Eye (tissue), 1 donor: ENCODE data around the gene SIGLECL1.

Experiments used
- DNase-seq: peaks from one replicate; pipeline ENCODE4 v3.0.0-alpha.2; 2015

The SIGLECL1 gene

DNA sequence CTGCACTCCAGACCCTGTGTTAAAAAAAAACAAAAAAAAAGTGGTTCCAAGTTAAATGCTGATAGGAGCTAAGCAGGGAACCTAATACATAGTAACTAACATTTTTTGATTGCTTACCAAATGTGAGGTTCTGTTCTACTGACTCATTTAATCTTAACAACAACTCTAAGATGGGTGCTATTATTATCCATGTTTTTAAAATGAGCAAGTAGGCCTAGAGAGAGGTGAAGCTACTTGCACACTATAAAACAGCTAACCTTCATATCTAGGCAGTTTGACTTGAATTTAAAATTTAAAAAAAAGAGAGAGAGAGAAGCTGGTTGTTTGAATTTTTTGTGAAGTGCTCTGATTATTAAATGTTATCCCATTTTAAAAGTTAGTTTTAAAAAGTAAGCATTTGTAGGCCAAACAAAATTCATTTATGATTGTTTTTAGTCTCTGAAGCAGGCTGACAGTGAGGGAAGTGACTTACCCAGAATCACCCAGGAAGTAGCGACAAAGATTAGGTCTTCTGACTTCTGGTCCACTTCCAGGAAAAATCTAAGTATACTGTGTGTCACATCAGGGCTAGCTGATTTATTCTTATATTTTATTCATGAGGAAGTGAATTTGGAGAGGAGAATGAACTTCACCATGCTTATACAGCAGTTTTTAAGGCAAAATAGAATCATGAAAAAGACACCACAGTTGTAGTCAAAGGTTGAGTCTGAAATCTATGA lies 2.4 kb downstream of the SIGLECL1 start:
- DNase-seq: no peak

DNA sequence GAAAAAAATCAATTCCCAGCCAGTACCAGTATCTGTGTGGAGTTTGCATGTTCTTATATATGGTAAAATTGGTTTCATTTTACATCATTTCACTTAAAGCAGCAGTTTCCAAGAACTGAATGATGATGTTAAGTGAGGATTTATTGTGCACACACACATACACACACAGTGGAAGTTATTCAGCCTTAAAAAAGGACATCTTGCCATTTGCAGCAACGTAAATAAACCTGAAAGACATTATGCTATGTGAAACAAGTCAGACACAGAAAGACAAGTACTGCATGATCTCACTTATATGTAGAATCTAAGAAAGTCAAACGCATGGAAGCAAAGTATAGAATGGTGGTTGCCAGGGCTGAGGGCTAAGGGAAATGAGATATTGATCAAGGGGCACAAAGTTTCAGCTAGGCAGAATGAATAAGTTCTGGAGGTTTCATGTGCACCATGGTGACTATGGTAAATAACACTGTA lies 5.3 kb downstream of the SIGLECL1 start:
- no peak for DNase-seq

DNA sequence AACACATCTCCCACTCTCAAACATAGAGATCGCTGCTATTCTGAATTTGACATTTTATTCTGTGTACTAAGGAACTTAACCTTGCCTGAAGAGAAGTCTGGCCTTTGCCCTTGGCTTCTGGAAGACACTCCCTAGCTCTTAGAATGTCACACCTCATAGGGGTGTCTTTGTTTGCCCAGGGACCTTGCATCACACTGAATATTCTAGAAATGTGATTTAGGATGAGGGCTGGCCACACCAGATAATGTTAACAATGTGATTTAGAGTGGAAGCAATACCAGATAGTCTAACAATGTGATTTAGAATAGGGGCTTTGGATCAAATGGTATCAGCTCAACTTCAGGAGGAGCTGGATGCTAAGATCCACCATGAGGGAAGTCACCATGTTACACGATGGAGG lies 6.6 kb downstream of the SIGLECL1 start:
- no peak for DNase-seq

DNA sequence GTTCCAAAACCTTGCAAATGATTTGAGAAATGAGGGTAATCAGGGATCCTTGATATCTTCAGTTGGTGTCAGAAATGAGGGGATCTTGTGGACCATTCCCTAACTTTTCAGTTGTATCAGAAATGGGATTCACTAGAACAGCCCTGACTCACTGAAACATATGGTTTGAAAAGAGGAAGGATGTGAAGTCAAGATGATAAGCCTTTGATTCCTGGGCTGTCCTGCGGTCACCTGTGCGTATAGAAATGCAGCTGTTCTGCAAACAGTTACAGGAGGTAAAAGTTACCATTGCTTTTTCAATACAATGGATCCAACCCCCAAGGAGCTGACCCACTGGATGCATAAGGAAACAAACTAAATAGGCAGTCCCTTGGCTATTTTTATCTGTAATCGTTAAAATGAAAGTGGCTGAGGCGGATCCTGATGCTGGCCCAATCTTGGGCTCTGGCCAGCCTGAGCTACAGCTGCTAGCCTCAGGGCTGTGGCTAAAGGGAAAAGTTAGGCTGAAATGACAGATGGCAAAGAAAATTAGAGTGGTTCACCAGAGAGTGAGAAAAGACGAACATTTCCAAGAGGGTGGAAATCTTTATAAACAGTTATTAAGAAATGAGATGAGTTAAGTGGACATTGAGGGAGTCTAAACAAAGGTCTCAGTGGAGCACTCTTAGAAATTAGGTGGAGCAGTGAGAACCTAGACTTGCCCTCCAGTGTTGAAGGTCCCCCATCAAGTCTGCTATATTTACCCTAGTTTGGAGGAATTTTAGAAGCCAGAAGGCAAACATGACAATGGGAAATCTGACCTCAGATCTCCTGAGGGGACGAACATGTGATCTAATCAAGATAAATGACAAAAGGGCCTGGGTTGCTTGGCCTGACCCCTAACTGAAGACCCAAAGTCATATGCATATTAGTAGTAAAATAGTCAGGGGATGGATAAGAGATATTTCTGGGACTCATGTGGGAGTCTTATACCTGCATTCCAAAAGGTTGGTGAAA lies 7.6 kb downstream of the SIGLECL1 start:
- no peak for DNase-seq

DNA sequence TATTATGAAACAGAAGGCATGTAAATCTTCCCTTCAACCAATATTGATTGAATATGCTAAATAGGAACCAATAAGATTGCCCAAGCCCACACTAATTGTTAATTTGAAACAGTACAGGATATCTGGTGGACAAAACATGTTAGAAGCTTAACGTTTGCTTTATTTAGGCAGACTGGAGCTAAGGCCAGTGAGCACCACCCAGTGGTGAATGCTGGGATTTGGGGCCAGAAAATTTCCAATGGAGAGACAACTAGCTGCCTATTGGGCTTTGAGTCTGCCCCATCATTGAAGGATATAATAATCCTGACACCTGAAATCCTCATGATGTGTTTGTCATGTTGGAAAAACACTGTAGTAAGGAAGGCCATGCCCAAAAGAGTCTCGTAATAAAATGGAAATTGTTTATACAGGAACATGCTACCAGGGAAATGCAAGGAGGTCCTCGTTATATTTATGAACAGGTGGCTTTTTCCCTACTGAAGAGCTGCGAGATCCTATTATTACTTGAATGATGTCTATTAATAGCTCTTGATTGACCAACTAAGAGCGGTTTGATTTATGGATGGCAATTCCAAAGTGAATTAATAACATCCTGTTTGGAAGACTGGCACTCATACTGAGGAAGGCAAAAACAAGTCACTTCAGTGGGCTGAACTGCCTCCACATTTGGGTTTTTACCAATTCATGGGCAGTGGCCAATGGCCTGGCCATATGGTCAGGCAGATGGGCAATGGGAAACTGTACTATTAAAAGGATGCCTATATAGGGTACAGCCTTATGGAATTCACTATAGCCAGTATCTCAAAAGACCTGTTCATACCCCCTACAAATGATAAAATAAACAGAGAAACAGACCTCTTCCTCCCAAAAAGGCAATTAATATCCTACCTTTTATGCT lies 8.7 kb downstream of the SIGLECL1 start:
- peak; percentile 70 for DNase-seq

DNA sequence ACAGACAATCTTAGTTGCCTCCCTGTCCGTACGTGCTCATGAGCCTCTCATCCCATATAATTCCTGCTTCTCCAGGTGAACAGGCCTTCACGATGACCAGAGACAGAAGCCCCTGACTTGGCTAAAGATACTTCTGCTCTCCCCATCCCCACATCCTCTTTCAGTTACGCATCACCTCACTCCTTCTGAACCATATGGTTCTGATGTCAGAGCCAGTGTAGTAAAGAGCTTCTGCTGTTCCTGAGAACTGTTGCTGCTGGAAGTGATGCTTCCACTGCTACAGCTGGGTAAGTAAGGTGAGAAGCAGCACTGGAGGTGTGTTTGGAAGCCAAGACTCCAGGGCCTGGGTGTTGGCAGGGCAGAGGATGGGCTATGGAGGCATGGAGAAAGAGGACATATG lies 12.9 kb downstream of the SIGLECL1 start:
- no peak for DNase-seq

DNA sequence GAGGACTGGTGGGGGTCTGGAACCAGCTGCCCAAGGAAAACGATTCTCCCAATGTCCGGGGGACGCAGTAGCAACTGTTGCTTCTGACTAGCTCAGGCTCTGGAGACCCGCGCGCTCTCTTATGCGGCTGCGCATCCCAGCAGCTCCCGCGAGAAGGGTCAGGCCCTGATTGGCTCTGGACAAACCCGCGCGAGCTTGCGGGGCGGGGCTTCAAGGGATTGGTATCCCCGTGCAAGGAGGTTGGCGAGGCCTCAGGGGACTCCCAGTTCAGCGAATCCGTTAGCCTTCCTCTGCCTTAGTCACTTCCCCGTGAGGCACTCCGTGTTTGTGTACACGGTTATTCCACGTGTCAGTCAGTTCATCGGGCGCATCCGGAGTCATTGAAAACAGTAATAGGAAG lies 20.2 kb downstream of the SIGLECL1 start:
- peak; percentile 23 for DNase-seq

DNA sequence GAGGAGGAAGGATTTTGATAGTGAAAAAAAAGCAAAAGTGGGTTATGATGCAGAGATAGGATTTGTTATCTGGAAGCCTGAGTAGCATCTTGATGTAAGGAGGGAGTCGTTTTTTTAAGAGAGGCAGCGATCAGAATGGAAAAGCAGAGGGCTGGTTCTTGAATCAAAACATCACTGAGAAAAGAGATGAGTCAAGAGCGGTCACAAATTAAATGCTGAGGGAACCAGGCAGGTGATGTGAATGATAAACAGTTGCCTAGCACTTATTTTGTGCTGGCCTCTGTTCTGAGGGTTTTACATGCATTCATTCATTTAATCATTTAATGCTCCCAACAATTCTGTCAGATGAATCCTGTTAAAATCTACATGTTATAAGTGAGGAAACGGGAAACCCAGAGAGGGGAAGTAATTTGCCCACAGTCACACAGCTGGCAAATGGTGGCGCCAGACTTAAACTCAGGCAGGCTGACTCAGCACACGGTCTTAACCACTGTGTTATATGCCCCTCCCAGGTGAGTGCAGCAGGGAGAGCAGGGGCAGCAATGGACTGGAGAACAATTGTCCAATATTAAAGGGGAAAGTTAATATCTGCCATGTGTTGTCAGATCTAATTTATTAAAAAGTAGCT lies 21.4 kb downstream of the SIGLECL1 start:
- no peak for DNase-seq

DNA sequence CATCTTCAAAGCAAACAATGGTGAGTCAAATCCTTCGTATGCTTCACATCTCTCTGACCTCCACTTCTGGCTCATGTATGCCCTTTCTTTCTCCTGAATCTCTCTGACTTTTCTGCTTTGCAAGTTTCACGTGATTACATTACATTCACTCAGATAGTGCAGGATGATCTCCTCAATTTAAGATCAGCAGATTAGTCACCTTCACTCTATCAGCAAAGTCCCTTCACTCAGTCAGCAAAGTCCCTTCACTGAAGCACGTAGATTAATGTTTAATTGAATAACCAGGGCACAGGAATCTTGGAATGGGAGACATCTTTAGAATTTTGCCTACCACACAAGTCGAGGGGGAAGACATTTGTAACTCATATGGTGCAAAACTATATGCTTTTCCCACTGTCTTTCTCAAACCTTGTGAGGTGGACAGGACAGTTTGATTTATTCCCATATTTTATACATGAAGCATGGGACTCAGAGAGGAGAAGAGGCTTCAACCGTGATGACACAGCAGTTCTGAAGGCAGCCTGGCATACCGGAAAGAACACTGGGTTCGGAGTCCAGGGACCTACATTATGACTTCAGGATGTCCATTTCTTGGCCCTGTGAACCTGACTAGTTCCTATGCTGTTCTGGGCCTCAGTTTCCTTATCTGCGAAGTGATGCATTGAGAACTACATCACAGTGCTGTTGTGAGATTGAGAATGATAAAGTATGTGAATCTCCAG lies 23.3 kb downstream of the SIGLECL1 start:
- DNase-seq: no peak

DNA sequence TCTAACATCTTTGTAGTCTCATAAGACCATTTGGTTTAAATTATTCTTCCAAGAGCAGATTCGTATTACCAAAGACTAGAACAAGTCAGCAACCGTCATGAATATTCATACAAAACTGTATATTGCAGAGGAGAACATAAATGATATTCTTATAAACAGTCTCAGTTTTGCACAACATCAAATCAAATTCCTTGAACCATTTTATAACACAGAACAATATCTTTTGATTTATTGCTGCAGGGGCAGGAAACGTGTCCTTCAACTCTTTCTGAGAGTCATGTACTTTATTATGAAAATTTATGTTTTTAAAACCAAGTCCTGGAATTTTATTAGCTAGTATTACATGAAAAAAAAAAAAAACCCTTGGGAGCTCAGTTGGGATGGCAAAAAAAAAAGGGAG lies 26.2 kb downstream of the SIGLECL1 start:
- no peak for DNase-seq

DNA sequence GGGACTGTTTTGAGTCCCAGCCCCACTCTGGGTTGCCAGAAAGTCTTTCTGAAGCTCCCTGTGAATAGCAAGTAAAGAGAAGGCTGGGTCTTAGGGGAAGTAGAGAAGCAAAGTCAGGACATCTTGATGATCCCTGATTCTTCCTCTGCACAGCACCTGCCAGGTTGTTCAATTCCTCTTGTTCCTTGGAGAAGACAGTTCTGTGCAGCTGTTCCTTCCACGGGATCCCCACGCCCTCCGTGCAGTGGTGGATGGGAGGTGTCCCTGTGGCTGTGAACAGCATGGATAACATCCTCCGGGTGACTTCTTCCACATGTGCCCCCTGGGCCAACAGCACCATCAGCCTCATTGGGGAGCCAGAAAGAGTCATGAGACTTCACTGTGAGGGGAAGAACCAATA lies 31.5 kb downstream of the SIGLECL1 start:
- no peak for DNase-seq

DNA sequence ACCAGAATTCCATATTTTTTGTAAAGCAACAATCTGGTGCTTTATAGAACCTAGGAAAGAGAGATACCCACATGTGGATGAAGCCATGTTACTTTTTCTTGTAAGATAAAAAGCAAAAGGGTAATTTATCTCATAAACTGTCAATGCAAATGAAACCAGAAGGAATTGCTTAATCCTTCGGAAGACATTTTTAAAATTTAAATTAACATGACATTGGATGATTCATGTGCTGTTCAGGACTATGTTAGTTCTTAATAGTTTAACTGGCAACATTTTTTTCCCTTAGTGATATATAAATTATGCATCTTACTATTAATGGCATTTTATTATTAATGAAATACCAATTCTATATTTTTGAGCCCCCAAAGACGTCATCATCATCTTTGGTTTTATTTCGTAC lies 34.8 kb downstream of the SIGLECL1 start:
- no peak for DNase-seq

DNA sequence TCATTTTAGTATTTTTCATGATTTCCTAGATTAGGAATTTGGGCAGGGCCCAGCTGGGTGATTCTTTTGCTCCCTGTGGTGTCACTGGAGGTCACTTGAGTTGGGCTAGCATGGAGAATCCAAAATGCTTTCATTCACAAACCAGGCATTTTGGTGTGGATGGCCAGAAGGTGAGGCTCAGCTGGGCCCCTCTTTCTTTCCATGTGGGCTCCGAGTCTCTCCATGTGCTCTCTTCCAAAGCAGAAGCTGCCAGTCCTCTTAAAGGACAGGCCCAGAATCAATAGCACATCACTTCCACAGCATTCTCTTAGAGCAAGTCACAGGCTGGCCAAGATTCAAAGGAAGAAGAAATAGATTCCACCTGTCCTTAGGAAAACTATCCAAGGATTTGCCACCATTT lies 38.8 kb downstream of the SIGLECL1 start:
- no peak for DNase-seq

DNA sequence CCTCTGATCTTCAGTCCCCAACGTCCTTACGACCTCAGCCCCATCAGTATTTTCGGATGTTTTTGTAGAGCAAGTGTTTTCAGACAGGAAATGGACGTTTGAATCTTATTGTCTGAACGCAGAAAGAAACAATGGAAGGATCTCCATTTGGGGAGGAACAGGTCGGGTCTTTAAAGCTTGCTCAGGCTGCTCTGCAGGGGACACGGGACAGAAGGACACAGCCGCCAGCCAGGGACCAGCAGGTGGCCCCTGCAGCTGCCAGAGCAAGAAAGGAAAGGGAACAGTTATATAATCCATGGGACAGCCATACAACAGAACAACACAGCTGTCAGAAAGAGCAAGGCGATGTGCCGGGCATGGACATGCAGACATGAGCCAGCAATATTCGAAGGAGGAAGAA lies 42.1 kb downstream of the SIGLECL1 start:
- peak; percentile 65 for DNase-seq

DNA sequence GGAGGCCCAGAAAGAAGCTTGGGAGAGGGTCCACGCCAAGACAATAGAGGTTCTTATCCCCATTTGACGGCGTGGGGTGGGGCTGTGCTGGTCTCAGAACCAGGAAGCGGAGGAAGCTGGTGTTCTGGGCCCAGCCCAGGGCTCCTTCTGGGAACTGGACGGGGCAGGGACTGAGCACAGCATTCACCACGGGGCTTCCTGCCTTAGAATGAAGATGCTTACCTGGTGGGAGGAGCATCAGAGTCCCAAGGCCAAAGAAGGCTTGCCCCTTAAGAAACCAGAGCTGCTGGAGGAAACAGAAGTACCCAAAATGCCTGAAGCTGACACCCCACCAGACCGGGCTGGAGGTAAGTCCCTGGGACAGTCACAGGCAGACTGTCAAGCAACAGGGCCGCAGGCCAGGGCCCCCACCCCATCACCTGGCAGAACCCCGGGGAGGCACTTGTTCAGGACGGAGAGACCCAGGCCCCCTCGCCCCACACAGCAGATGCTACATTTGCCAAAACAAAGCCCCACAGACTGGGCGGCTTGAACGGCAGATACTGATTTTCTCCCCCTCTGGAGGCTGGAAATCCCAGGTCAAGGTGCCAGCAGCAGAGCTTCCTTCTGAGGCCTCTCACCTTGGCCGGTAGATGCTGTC lies 42.8 kb downstream of the SIGLECL1 start:
- DNase-seq: no peak

DNA sequence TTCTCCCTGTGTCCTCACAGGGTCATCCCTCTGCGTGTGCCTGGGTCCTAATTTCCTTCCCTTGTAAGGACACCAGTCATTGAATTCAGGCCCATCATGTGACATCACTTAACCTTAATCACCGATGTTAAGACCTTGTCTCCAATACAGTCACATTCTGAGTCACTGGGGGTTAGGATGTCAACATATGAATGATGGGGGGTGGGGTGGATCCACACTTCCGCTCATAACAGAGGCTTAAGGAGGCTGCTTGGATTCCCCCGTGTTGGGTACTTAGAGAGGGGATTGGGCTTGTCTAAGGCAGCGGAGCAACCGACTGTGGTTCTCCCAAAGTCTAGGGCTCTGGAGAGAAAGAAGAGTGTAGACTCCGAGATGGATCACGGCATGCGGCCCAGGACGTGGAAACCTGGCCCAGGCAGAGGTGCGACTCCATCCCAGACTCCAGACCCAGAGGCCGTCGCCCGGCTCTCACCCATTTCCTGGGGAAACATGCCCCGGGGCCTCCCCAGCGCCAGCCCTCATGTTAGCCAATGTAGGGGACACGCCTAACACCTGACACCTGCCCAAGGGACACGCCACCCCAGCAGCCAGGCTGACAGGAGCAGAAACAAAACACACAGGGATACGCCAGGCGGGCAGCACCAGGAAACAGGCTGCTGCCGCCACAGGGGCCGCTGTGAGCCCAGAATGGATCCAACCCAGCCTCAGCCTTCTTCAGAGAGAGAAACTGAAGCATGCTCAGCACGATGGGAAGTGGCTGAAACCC lies 43.5 kb downstream of the SIGLECL1 start:
- DNase-seq: no peak

DNA sequence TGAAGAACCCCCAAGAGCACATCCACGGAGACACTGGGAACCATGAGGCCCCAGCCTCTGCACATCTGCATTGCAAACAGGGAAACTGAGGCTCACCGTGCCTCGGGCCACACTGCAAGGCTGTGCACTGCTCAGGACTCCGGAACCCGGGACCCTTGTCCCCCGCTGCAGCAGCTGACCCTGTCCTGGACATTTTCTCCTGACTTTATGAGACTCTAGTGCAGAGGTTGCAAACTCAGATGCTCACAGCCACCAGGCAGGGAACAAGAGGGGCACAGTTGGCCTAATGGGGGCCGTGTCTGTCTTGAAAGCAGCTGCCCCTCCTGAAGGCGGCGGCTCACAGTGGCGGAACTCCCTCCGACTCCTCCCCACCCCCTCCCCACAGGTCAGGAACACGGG lies 44.1 kb downstream of the SIGLECL1 start:
- no peak for DNase-seq

DNA sequence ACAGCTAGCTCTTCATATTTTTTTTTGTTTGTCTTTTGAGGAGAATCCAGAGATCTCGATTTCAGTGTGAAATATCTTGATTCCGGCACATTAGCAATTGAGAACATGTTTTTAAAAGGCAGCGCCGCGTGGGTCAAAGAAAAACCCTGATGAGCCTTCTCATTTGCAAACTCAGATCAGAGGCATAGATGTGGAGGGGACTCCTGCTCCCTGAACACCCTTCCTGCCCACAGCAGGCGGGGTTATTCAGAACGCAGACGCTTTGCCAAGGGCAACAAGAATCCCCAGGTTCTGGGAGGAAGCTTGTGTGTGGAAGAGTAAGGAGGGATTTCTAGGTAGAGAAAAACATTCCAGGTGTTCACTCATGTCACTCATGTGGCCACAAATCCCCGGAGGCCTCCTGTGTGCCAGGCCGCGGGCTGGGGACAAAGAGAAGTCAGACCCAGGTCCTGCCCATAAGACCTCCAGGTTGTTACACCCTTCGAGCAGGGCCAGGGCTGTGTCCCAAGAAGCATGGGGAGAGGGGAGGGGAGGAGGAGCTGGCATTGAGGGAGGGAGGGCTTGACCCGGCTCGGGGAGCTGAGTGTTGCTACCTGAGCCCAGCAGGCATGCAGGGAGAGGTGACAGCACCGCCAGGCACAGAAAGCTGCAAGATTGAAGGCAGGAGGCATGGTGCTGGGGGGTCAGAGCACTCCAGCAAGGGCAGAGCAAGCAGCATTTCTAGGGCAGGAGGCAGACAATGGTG lies 44.7 kb downstream of the SIGLECL1 start:
- DNase-seq: peak; percentile 83

DNA sequence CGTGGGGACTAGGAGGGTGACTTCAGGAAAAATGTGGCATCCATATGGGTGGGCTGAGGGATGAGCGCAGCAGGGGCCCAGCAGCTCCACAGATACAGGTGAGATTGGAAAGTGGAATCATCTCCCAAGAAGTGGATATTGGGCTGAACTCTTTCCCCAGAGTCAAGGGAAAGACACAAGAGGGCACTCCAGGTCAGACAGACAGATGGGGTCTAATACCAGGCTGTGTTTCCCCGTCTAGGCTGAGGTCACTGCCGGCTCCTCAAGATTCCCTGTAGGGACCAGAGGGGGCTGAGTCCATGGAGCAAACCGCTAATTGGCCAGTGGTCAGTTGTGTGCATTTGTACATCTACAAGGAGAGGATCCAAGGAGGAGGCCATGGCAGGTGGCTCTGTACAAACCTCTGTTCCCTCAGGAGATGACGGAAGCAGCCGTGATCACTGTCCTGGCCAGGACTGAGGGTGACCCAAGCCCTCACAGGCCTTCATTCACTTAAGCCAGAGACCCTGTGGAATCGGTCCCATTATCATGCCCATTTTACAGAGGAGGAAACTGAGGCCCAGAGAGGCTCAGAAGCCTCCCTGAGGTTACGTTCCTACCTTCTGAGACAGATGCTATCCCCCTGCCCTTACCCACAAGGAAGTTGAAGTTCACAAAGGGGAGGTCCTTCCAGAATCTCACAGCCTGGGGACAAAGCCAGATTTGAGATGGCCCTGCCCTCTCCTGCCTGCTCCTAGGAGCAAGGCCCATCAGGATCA lies 45.6 kb downstream of the SIGLECL1 start:
- DNase-seq: peak; percentile 71
